ENCODE results near the gene SORCS2. TPM values are rescaled to one million over a fixed set of nuclear protein-coding genes. Genes with fewer than 3 reads are reported as not detected.

SORCS2 gene
- polyA plus RNA-seq, 1 donor (not counting 4 experiments of a cell fraction or from before 2014, with no cell fraction given) = 0.09 TPM

DNA sequence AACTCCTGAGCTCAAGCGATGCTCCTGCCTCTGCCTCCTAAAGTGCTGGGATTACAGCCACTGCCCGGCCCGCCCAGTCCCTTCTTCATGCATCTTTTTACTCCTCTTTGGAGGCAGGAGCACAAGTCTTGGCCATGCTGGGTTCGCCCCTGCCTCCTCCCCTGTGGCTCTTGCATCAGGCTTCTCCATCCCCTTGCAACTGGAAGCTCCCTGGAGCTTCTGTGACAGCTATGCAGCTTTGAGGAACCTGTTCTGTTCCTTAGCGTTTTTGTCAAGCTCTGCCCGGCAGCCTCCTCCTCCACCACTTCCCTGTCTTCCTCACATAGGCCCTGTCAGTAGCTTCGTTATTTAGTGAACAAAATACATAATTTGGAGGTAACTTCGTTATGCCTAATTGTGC is 168.5 kb downstream of the SORCS2 start:
- TF ChIP-seq EZH2 (IDR thresholded peaks at IDR 0.05; ENCODE audit: low read length) (no peak), CTCF (optimal IDR thresholded peaks at IDR 0.05 in 1 of 3, IDR thresholded peaks at IDR 0.05 in 1 of 3, conservative IDR thresholded peaks at IDR 0.05 in 1 of 3; ENCODE audit: extremely low read depth in 1 of 3, insufficient read depth in 2 of 3, low read length in 3 of 3) (no peak)
- no peak for FAIRE-seq
- Histone ChIP-seq H3K4me1 (ENCODE audit: control insufficient read depth, extremely low read depth, insufficient read depth, low read length) (no peaks in the 10 kb centered on the region), H3K9me1 (ENCODE audit: control insufficient read depth, extremely low read depth, insufficient read depth, low read length) (no peaks in the 10 kb centered on the region), H3K9me3 (ENCODE audit: control insufficient read depth, low read depth, low read length) (peaks cover 3% of the 10 kb centered on the region), H4K20me1 (ENCODE audit: control insufficient read depth, extremely low read depth, insufficient read depth, low read length) (no peaks in the 10 kb centered on the region), H2AFZ (ENCODE audit: control insufficient read depth, low read length) (no peak overlapping the region), H3K27ac (ENCODE audit: control insufficient read depth, insufficient read depth, low read length) (no peak overlapping the region), H3K27me3 (ENCODE audit: control insufficient read depth, extremely low read depth, insufficient read depth, low read length) (peaks cover 17% of the 10 kb centered on the region), H3K36me3 (ENCODE audit: control insufficient read depth in 2 of 2, extremely low read depth in 1 of 2, insufficient read depth in 2 of 2, low read length in 2 of 2) (no peaks in the 10 kb centered on the region), H3K79me2 (ENCODE audit: control insufficient read depth, insufficient read depth, low read length) (no peaks in the 10 kb centered on the region), H3K4me3 (ENCODE audit: control insufficient read depth in 2 of 3, extremely low read depth in 1 of 3, insufficient read depth in 2 of 3, low read depth in 1 of 3, low read length in 3 of 3) (no peak overlapping the region), H3K9ac (ENCODE audit: control insufficient read depth, extremely low read depth, insufficient read depth, low read length) (no peak overlapping the region), H3K4me2 (ENCODE audit: control insufficient read depth, extremely low read depth, insufficient read depth, low read depth, low read length) (no peak overlapping the region)
- dilution Hi-C loops (cut with MboI; ENCODE audit: extremely low pct_ligation_motif_present, low sequenced_read_pairs) = no loop called here
- DNase-seq (ENCODE audit: low read depth, low spot score) = no peak

- TF ChIP-seq CTCF (optimal IDR thresholded peaks at IDR 0.05 in 1 of 3, IDR thresholded peaks at IDR 0.05 in 1 of 3, conservative IDR thresholded peaks at IDR 0.05 in 1 of 3; ENCODE audit: extremely low read depth in 1 of 3, insufficient read depth in 2 of 3, low read length in 3 of 3) (no peak), EZH2 (IDR thresholded peaks at IDR 0.05; ENCODE audit: low read length) (no peak)
- H3K36me3 ChIP-seq (ENCODE audit: control insufficient read depth in 2 of 2, extremely low read depth in 1 of 2, insufficient read depth in 2 of 2, low read length in 2 of 2) = no peaks in the 10 kb centered on the region
- DNase-seq (ENCODE audit: low read depth, low spot score) (no peak), FAIRE-seq (no peak)
- H4K20me1 ChIP-seq (ENCODE audit: control insufficient read depth, extremely low read depth, insufficient read depth, low read length) = no peaks in the 10 kb centered on the region
- no peaks in the 10 kb centered on the region for H3K79me2 ChIP-seq (ENCODE audit: control insufficient read depth, insufficient read depth, low read length)
- H3K9me3 ChIP-seq (ENCODE audit: control insufficient read depth, low read depth, low read length) = peaks cover 3% of the 10 kb centered on the region
- dilution Hi-C loops (cut with MboI; ENCODE audit: extremely low pct_ligation_motif_present, low sequenced_read_pairs) = no loop called here
- no peaks in the 10 kb centered on the region for H3K9me1 ChIP-seq (ENCODE audit: control insufficient read depth, extremely low read depth, insufficient read depth, low read length)
- no peak overlapping the region for H3K27ac ChIP-seq (ENCODE audit: control insufficient read depth, insufficient read depth, low read length)
- peaks cover 23% of the 10 kb centered on the region for H3K27me3 ChIP-seq (ENCODE audit: control insufficient read depth, extremely low read depth, insufficient read depth, low read length)
- no peak overlapping the region for H3K4me3 ChIP-seq (ENCODE audit: control insufficient read depth in 2 of 3, extremely low read depth in 1 of 3, insufficient read depth in 2 of 3, low read depth in 1 of 3, low read length in 3 of 3)
- H3K4me1 ChIP-seq (ENCODE audit: control insufficient read depth, extremely low read depth, insufficient read depth, low read length) = no peaks in the 10 kb centered on the region
- no peak overlapping the region for H3K9ac ChIP-seq (ENCODE audit: control insufficient read depth, extremely low read depth, insufficient read depth, low read length)
- H2AFZ ChIP-seq (ENCODE audit: control insufficient read depth, low read length) = no peak overlapping the region
- no peak overlapping the region for H3K4me2 ChIP-seq (ENCODE audit: control insufficient read depth, extremely low read depth, insufficient read depth, low read depth, low read length)
Observed at GRCh38 chr4:7361280-7361895, 169.1 kb downstream of the SORCS2 start.

All from keratinocyte (primary cell).